GM10266 (cell line): ENCODE data around the gene DTNBP1.
"Not testable (repeated sequence)": the region's sequence is repeated elsewhere in the genome, so short reads cannot be mapped to it uniquely, and the experiment has no call there.

Source experiments
- DNase-seq: peaks from one replicate; pipeline ENCODE4 v3.0.0; 2012; ENCODE audit errors: extremely low spot score
- TF ChIP-seq, protein P1 (sequence below): IDR thresholded peaks from 2 replicates; pipeline ENCODE4 v1.5.1; 2012; ENCODE audit warnings: mild to moderate bottlenecking, low read depth; ENCODE audit not compliant: control insufficient read depth, insufficient read depth; ENCODE audit errors: missing control alignments

Gene DTNBP1

DNA sequence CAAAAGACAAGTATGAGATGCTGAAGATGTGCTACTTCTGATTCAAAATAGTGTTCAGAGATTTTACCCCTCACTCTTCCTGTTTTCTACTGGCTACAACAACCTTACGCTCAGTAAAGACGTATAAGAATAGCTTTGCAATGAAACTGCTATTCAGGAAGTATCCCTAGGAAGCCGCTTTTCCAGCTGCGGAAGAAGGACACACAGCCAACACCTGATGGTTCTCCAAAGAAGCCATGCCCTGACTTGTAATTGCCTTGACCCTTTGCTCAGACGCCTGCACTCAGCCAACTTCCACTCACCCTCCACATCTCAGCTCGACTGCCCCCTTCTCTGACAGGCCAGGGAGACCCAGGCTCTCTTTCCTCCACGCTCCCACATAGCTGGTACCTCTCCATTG, 111.6 kb downstream of the DTNBP1 start:
- DNase-seq, result no peak
- TF ChIP-seq, protein P1, sequence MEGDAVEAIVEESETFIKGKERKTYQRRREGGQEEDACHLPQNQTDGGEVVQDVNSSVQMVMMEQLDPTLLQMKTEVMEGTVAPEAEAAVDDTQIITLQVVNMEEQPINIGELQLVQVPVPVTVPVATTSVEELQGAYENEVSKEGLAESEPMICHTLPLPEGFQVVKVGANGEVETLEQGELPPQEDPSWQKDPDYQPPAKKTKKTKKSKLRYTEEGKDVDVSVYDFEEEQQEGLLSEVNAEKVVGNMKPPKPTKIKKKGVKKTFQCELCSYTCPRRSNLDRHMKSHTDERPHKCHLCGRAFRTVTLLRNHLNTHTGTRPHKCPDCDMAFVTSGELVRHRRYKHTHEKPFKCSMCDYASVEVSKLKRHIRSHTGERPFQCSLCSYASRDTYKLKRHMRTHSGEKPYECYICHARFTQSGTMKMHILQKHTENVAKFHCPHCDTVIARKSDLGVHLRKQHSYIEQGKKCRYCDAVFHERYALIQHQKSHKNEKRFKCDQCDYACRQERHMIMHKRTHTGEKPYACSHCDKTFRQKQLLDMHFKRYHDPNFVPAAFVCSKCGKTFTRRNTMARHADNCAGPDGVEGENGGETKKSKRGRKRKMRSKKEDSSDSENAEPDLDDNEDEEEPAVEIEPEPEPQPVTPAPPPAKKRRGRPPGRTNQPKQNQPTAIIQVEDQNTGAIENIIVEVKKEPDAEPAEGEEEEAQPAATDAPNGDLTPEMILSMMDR, result no peak

DNA sequence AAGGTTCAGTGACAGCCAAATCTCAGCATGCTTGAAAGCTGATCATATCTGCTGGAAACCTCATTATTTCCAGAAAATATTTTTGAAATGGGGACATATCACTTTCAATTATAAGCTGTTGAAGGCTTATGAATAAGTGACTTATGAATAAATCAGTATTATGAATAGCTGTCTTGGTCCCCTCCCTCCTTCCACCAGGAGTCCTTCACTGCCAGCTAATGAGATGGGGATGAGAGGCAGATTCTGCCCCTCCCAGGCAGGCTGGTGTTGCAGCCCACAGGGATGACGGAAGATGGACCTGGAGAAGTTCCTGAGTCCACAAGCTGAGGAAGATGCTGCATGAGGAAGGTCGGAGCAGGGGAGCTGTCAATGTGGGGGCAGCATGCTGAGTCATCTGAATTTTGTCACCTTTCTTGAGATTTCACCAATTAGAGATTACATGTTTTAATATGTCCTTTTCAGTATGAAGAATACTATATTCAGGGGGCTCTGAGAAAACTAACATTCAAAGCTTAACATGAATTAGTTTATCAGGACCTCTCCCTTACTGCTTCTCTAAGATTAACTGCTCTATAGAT, 112.2 kb downstream of the DTNBP1 start:
- TF ChIP-seq, protein P1, result no peak
- DNase-seq, result no peak

DNA sequence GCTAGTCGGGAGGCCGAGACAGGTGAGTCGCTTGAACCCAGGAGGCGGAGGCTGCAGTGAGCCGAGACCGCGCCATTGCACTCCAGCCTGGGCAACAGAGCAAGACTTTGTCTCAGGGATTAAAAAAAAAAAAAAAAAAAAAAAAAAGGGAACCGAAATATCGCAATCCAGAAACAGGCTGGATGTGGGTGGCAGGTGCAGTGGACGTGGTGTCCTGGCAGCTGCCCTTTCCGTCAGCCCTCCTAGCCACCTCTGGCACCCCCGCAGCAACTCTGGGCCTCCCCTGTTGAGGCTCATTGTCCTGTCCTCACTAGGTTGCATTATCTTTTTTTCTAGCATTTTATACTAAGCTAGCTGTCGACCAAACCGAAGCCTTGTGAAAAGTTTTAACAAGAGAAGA, 113.5 kb downstream of the DTNBP1 start:
- TF ChIP-seq, protein P1, result no peak

DNA sequence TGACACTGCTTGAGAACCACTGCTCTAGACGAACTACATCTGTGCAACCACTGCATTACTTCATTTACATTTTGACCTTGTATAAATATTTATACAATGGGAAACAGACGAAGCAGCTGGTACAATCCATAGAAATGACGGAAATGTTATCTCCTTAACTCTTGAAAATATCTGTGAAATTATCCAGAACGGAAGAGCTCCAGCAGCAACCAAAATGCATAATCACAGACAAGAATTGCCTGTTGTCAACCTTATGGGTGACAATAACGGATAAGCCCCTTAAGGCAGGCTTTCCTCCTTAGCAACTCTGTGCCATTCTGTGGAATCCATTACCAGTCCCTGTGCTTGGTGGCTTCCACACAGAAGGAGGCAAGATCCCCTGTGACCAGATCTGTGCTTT, 115.4 kb downstream of the DTNBP1 start:
- TF ChIP-seq, protein P1, result no peak

More for the DNA sequence above, 113.5 kb downstream of the DTNBP1 start:
- no peak for DNase-seq

DNA sequence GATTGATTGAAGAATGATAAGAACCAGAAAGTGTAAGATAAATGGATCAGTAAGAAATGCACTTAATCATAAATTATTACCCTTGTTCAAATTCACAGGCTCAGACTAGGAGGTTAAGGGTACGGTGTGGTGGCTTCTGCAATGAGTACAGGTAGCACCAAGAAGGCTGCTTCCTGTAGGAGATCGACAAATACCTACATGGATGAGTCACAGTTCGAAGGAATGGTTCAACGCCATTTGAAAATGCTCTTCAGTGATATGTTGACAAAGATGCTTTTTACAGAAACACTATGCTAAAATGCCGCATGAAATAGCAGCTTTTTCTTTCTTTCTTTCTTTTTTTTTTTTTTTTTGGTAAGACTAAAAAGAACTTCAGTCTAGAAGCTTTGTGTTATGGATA, 116.2 kb downstream of the DTNBP1 start:
- TF ChIP-seq, protein P1, result no peak
- DNase-seq, result no peak

More for the DNA sequence above, 115.4 kb downstream of the DTNBP1 start:
- DNase-seq, result no peak

DNA sequence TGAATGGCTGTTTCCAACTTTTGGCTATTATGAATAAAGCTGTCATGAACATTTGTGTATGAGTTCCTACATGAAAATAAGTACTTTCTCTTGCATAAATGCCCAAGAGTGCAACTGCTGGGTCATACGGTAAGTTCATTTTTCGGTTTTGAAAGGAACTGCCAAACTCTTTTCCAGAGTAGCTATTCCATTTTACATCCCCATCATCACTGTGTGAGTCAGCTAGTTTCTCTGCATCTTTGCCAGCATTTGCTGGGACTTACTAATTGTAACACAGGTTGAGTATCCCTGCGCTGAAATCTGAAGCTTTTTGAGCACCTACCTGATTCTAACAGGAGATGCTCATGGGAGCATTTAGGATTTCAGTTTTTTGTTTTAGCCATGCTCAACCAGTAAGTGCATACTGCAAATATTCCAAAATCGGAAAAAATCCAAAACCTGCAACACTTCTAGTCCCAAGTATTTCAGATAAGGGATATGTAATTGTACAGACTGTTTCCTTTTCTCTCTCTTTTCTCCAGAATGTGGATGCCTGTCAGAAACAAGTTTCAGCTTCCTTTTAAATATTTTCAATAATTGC, 118.4 kb downstream of the DTNBP1 start:
- TF ChIP-seq, protein P1, result no peak
- no peak for DNase-seq

- DNase-seq, result not testable (repeated sequence)
Observed at GRCh38 chr6:15543332-15543917, 119.4 kb downstream of the DTNBP1 start.
